Panc1 (cell line): ENCODE measurements around the gene RRBP1. TPM values are rescaled to one million over a fixed set of nuclear protein-coding genes. Genes with fewer than 3 reads are reported as not detected.

Experiments
- ATAC-seq: fragments of 200-7000 bp; cut with Tn5 transposase; 2 replicates; pipeline ENCODE4 v1.9.1; 2020; ENCODE audit warnings: mild to moderate bottlenecking, moderate library complexity
- BruUV-seq: library from RNA; stranded (reverse); fragments of 400-500 nt; replicated peaks from 2 replicates; lab custom pipeline; 2021; lab: Mats Ljungman, UMichigan
- CTCF ChIA-PET: fragments of 300-600 bp; sonication (Branson Sonifier 250); formaldehyde crosslinking; loops from one replicate; lab custom pipeline; 2022; ENCODE audit warnings: antibody characterized with exemption; lab: Charles Lee
- POLR2A ChIA-PET: fragments of 300-600 bp; sonication (Branson Sonifier 250); formaldehyde crosslinking; loops from one replicate; lab custom pipeline; 2022; ENCODE audit warnings: antibody characterized with exemption; lab: Charles Lee
- DNase-seq: peaks from one replicate; pipeline ENCODE4 v3.0.0-alpha.2; 2010; ENCODE audit warnings: low read depth, low spot score
- H3K27ac ChIP-seq: 2 replicates; pipeline ENCODE4 v1.5.1; 2011; ENCODE audit warnings: mild to moderate bottlenecking, low read length, inconsistent platforms
- H3K27me3 ChIP-seq: fragments of 200-500 bp; sonication (Bioruptor generic); 2 replicates; pipeline ENCODE4 v1.6.0; 2014; ENCODE audit warnings: low read length, inconsistent platforms; ENCODE audit not compliant: control insufficient read depth, insufficient read depth
- H3K36me3 ChIP-seq: fragments of 200-500 bp; sonication (Bioruptor generic); 2 replicates; pipeline ENCODE4 v1.5.1; 2014; ENCODE audit warnings: inconsistent platforms, mild to moderate bottlenecking, low read length, moderate library complexity; ENCODE audit not compliant: control insufficient read depth, insufficient read depth
- H3K4me1 ChIP-seq: 2 replicates; pipeline ENCODE4 v1.5.1; 2011; ENCODE audit warnings: inconsistent platforms, mild to moderate bottlenecking, low read length, moderate library complexity; ENCODE audit not compliant: control insufficient read depth, insufficient read depth
- H3K4me3 ChIP-seq, 2 experiments: 2 replicates each; pipeline ENCODE4 v1.5.1; 2011 to 2012; ENCODE audit warnings: low read depth in 2 of 2, low read length in 2 of 2, mild to moderate bottlenecking in 2 of 2, inconsistent platforms in 1 of 2, moderate library complexity in 1 of 2
- H3K9me3 ChIP-seq: fragments of 200-500 bp; sonication (Bioruptor generic); 2 replicates; pipeline ENCODE4 v1.5.1; 2014; ENCODE audit warnings: low read depth, mild to moderate bottlenecking, inconsistent platforms, low read length, moderate library complexity; ENCODE audit not compliant: control insufficient read depth, insufficient read depth
- CTCF ChIP-seq: fragments of 450-650 bp; IDR thresholded peaks from 2 replicates; pipeline ENCODE4 v1.5.1; 2017; ENCODE audit warnings: mild to moderate bottlenecking
- POLR2AphosphoS5 ChIP-seq: IDR thresholded peaks from 2 replicates; pipeline ENCODE4 v1.6.1; 2012; ENCODE audit warnings: mild to moderate bottlenecking, low read depth, low read length, moderate library complexity
- REST ChIP-seq, 2 experiments: IDR thresholded peaks; 2 replicates each; pipeline ENCODE4 v1.6.1; 2011 to 2012; ENCODE audit warnings: low read depth in 2 of 2, control low read depth in 1 of 2, low read length in 1 of 2, mild to moderate bottlenecking in 1 of 2, moderate library complexity in 1 of 2; ENCODE audit not compliant: insufficient read depth in 1 of 2
- SIN3A ChIP-seq: IDR thresholded peaks from 2 replicates; pipeline ENCODE4 v1.6.1; 2012; ENCODE audit warnings: low read depth, mild to moderate bottlenecking, low read length, moderate library complexity, borderline replicate concordance; ENCODE audit not compliant: insufficient read depth
- TCF7L2 ChIP-seq: IDR thresholded peaks from 2 replicates; pipeline ENCODE4 v1.6.1; 2011; ENCODE audit warnings: mild to moderate bottlenecking, low read depth, low read length, inconsistent platforms
- in situ Hi-C: cut with HindIII; loops from 2 replicates; pipeline ENCODE4 v1.10.0; 2016; ENCODE audit warnings: low sequenced_read_pairs, low pct_unique_long_range_greater_than_20kb
- intact Hi-C: fragments of 100-400 bp; cut with micrococcal nuclease; formaldehyde crosslinking; loops from one replicate; pipeline ENCODE4 v1.10.0; 2022; ENCODE audit not compliant: unreplicated experiment
- total RNA-seq: library from RNA; stranded (reverse); gene quantifications from one replicate; pipeline ENCODE4 v1.2.1, GENCODE V29; 2021; ENCODE audit not compliant: unreplicated experiment

The RRBP1 gene
- total RNA-seq, 1 experiment from 2014 or later, result 152 TPM

- POLR2A ChIA-PET, result interaction anchor here (0.7 kb wide), 1 partner anchor 235 kb away, joined by 5 read pairs; no protein-coding TSS in a partner anchor
- ATAC-seq, result no peak
These were observed 15.6 kb downstream of the RRBP1 start for GRCh38 chr20:17666481-17666880.

GRCh38 chr20:17665756-17666155 lies 16.3 kb downstream of the RRBP1 start:
- TF ChIP-seq TCF7L2 (no peak), CTCF (no peak), POLR2AphosphoS5 (no peak), SIN3A (no peak), REST (IDR thresholded peaks at IDR 0.05; ENCODE audit: insufficient read depth in 1 of 2, low read depth in 2 of 2, low read length in 1 of 2) (no peak)
- CTCF ChIA-PET, result no interaction called here
- intact Hi-C loops, result no loop called here
- no TSS peak for BruUV-seq
- DNase-seq (no peak), ATAC-seq (no peak)
- H3K27ac ChIP-seq, result no peak overlapping the region
- H3K27me3 ChIP-seq, result no peaks in the 10 kb centered on the region
- no peak overlapping the region for H3K4me3 ChIP-seq
- POLR2A ChIA-PET, result no interaction called here
- H3K36me3 ChIP-seq, result no peaks in the 10 kb centered on the region; the same call in 1 of the 2 replicates
- H3K4me1 ChIP-seq, result no peaks in the 10 kb centered on the region
- H3K9me3 ChIP-seq, result no peaks in the 10 kb centered on the region
- in situ Hi-C loops, result no loop called here

More at GRCh38 chr20:17666481-17666880, 15.6 kb downstream of the RRBP1 start:
- TF ChIP-seq SIN3A (no peak), REST (IDR thresholded peaks at IDR 0.05; ENCODE audit: insufficient read depth in 1 of 2, low read depth in 2 of 2, low read length in 1 of 2) (no peak), POLR2AphosphoS5 (no peak), TCF7L2 (no peak), CTCF (no peak)
- Histone ChIP-seq H3K27me3 (no peaks in the 10 kb centered on the region), H3K4me1 (no peaks in the 10 kb centered on the region), H3K9me3 (no peaks in the 10 kb centered on the region), H3K27ac (no peak overlapping the region), H3K4me3 (no peak overlapping the region), H3K36me3 (no peaks in the 10 kb centered on the region; the same call in 1 of the 2 replicates)
- CTCF ChIA-PET, result no interaction called here
- BruUV-seq, result no TSS peak
- intact Hi-C loops (no loop called here), in situ Hi-C loops (no loop called here)
- no peak for DNase-seq
